ENCODE results near the gene ADK. TPM values are rescaled to one million over a fixed set of nuclear protein-coding genes. Genes with fewer than 3 reads are reported as not detected.
"Not testable (repeated sequence)": the region's sequence is repeated elsewhere in the genome, so short reads cannot be mapped to it uniquely, and the experiment has no call there.

The ADK gene
- total RNA-seq, 1 donor, result 34.2 TPM

GRCh38 chr10:74485283-74485682 lies 334.3 kb downstream of the ADK start:
- no peaks in the 10 kb centered on the region for H3K9me3 ChIP-seq (ENCODE audit: low read depth, low read length)
- no peaks in the 10 kb centered on the region for H3K27me3 ChIP-seq (ENCODE audit: insufficient read depth, low read length)

GRCh38 chr10:74486659-74487058 lies 335.6 kb downstream of the ADK start:
- H3K4me3 ChIP-seq (ENCODE audit: low read length), result no peak overlapping the region
- no peaks in the 10 kb centered on the region for H3K9me3 ChIP-seq (ENCODE audit: low read depth, low read length)
- no peaks in the 10 kb centered on the region for H3K4me1 ChIP-seq (ENCODE audit: insufficient read depth, low read length)
- H3K27me3 ChIP-seq (ENCODE audit: insufficient read depth, low read length), result no peaks in the 10 kb centered on the region

More at GRCh38 chr10:74485283-74485682, 334.3 kb downstream of the ADK start:
- no peaks in the 10 kb centered on the region for H3K4me1 ChIP-seq (ENCODE audit: insufficient read depth, low read length)
- no peak overlapping the region for H3K4me3 ChIP-seq (ENCODE audit: low read length)

GRCh38 chr10:74488907-74489306 lies 337.9 kb downstream of the ADK start:
- no peaks in the 10 kb centered on the region for H3K4me1 ChIP-seq (ENCODE audit: insufficient read depth, low read length)
- H3K4me3 ChIP-seq (ENCODE audit: low read length), result no peak overlapping the region
- H3K27me3 ChIP-seq (ENCODE audit: insufficient read depth, low read length), result no peaks in the 10 kb centered on the region
- no peaks in the 10 kb centered on the region for H3K9me3 ChIP-seq (ENCODE audit: low read depth, low read length)

GRCh38 chr10:74490551-74490950 lies 339.5 kb downstream of the ADK start:
- H3K4me3 ChIP-seq (ENCODE audit: low read length), result no peak overlapping the region
- H3K9me3 ChIP-seq (ENCODE audit: low read depth, low read length), result no peaks in the 10 kb centered on the region
- H3K4me1 ChIP-seq (ENCODE audit: insufficient read depth, low read length), result no peaks in the 10 kb centered on the region
- no peaks in the 10 kb centered on the region for H3K27me3 ChIP-seq (ENCODE audit: insufficient read depth, low read length)

- Histone ChIP-seq H3K9me3 (ENCODE audit: low read depth, low read length) (no peaks in the 10 kb centered on the region), H3K4me3 (ENCODE audit: low read length) (no peak overlapping the region), H3K27me3 (ENCODE audit: insufficient read depth, low read length) (no peaks in the 10 kb centered on the region), H3K4me1 (ENCODE audit: insufficient read depth, low read length) (no peaks in the 10 kb centered on the region)
Observed at GRCh38 chr10:74491014-74491413, 340.0 kb downstream of the ADK start.

GRCh38 chr10:74496276-74496675 lies 345.3 kb downstream of the ADK start:
- not testable (repeated sequence) for H3K9me3 ChIP-seq (ENCODE audit: low read depth, low read length); H3K4me1 ChIP-seq (ENCODE audit: insufficient read depth, low read length); H3K4me3 ChIP-seq (ENCODE audit: low read length); H3K27me3 ChIP-seq (ENCODE audit: insufficient read depth, low read length)

- not testable (repeated sequence) for H3K4me3 ChIP-seq (ENCODE audit: low read length); H3K4me1 ChIP-seq (ENCODE audit: insufficient read depth, low read length); H3K9me3 ChIP-seq (ENCODE audit: low read depth, low read length); H3K27me3 ChIP-seq (ENCODE audit: insufficient read depth, low read length)
Observed at GRCh38 chr10:74498664-74499063, 347.6 kb downstream of the ADK start.

GRCh38 chr10:74500026-74500704 lies 349.1 kb downstream of the ADK start:
- Histone ChIP-seq H3K9me3 (ENCODE audit: low read depth, low read length) (no peaks in the 10 kb centered on the region), H3K4me1 (ENCODE audit: insufficient read depth, low read length) (no peaks in the 10 kb centered on the region), H3K27me3 (ENCODE audit: insufficient read depth, low read length) (no peaks in the 10 kb centered on the region), H3K4me3 (ENCODE audit: low read length) (no peak overlapping the region)

GRCh38 chr10:74500816-74501215 lies 349.8 kb downstream of the ADK start:
- Histone ChIP-seq H3K4me1 (ENCODE audit: insufficient read depth, low read length) (no peaks in the 10 kb centered on the region), H3K9me3 (ENCODE audit: low read depth, low read length) (no peaks in the 10 kb centered on the region), H3K4me3 (ENCODE audit: low read length) (no peak overlapping the region), H3K27me3 (ENCODE audit: insufficient read depth, low read length) (no peaks in the 10 kb centered on the region)

GRCh38 chr10:74502963-74503608 lies 352.1 kb downstream of the ADK start:
- Histone ChIP-seq H3K4me1 (ENCODE audit: insufficient read depth, low read length) (no peaks in the 10 kb centered on the region), H3K9me3 (ENCODE audit: low read depth, low read length) (no peaks in the 10 kb centered on the region), H3K27me3 (ENCODE audit: insufficient read depth, low read length) (no peaks in the 10 kb centered on the region), H3K4me3 (ENCODE audit: low read length) (no peak overlapping the region)

- Histone ChIP-seq H3K4me3 (ENCODE audit: low read length) (no peak overlapping the region), H3K4me1 (ENCODE audit: insufficient read depth, low read length) (no peaks in the 10 kb centered on the region), H3K9me3 (ENCODE audit: low read depth, low read length) (peaks cover 23% of the 10 kb centered on the region), H3K27me3 (ENCODE audit: insufficient read depth, low read length) (no peaks in the 10 kb centered on the region)
Observed at GRCh38 chr10:74507951-74508350, 356.9 kb downstream of the ADK start.

GRCh38 chr10:74510594-74510993 lies 359.6 kb downstream of the ADK start:
- Histone ChIP-seq H3K27me3 (ENCODE audit: insufficient read depth, low read length) (no peaks in the 10 kb centered on the region), H3K9me3 (ENCODE audit: low read depth, low read length) (peaks cover 45% of the 10 kb centered on the region), H3K4me3 (ENCODE audit: low read length) (no peak overlapping the region), H3K4me1 (ENCODE audit: insufficient read depth, low read length) (no peaks in the 10 kb centered on the region)

GRCh38 chr10:74511051-74511450 lies 360.0 kb downstream of the ADK start:
- H3K4me1 ChIP-seq (ENCODE audit: insufficient read depth, low read length), result no peaks in the 10 kb centered on the region
- H3K4me3 ChIP-seq (ENCODE audit: low read length), result no peak overlapping the region
- peaks cover 45% of the 10 kb centered on the region for H3K9me3 ChIP-seq (ENCODE audit: low read depth, low read length)
- H3K27me3 ChIP-seq (ENCODE audit: insufficient read depth, low read length), result no peaks in the 10 kb centered on the region

- Histone ChIP-seq H3K4me3 (ENCODE audit: low read length) (no peak overlapping the region), H3K9me3 (ENCODE audit: low read depth, low read length) (peaks cover 45% of the 10 kb centered on the region), H3K27me3 (ENCODE audit: insufficient read depth, low read length) (no peaks in the 10 kb centered on the region), H3K4me1 (ENCODE audit: insufficient read depth, low read length) (no peaks in the 10 kb centered on the region)
Observed at GRCh38 chr10:74514322-74514721, 363.3 kb downstream of the ADK start.

GRCh38 chr10:74518061-74518460 lies 367.0 kb downstream of the ADK start:
- Histone ChIP-seq H3K27me3 (ENCODE audit: insufficient read depth, low read length) (no peaks in the 10 kb centered on the region), H3K9me3 (ENCODE audit: low read depth, low read length) (peaks cover 21% of the 10 kb centered on the region), H3K4me3 (ENCODE audit: low read length) (no peak overlapping the region), H3K4me1 (ENCODE audit: insufficient read depth, low read length) (no peaks in the 10 kb centered on the region)

- Histone ChIP-seq H3K9me3 (ENCODE audit: low read depth, low read length) (no peaks in the 10 kb centered on the region), H3K27me3 (ENCODE audit: insufficient read depth, low read length) (no peaks in the 10 kb centered on the region), H3K4me1 (ENCODE audit: insufficient read depth, low read length) (no peaks in the 10 kb centered on the region), H3K4me3 (ENCODE audit: low read length) (no peak overlapping the region)
Observed at GRCh38 chr10:74521526-74521925, 370.5 kb downstream of the ADK start.

Data from mononuclear cell (primary cell).